ENCODE results near the gene HDAC3. TPM values are rescaled to one million over a fixed set of nuclear protein-coding genes. Genes with fewer than 3 reads are reported as not detected.

Gene HDAC3
- total RNA-seq, 2 experiments from 2014 or later: 83.6 to 85.4 TPM

GRCh38 chr5:141573489-141574121 lies 63.0 kb downstream of the HDAC3 start:
- ChIA-PET CTCF (ENCODE audit: unreplicated experiment) (no interaction called here), POLR2A (no interaction called here)
- BruUV-seq (replicated peaks): no TSS peak
- Histone ChIP-seq H3K9me3 (ENCODE audit: low read length) (no peaks in the 10 kb centered on the region), H3K4me2 (ENCODE audit: low read length) (no peak overlapping the region), H3K9me2 (ENCODE audit: insufficient read depth, low read length) (no peaks in the 10 kb centered on the region), H3K27ac (ENCODE audit: low read depth, low read length, poor library complexity, severe bottlenecking) (no peak overlapping the region), H3K4me3 (ENCODE audit: low read depth, low read length, poor library complexity, severe bottlenecking) (no peak overlapping the region), H3K4me1 (ENCODE audit: insufficient read depth, low read length, poor library complexity, severe bottlenecking) (peaks cover 6% of the 10 kb centered on the region), H3K36me3 (ENCODE audit: insufficient read depth, low read length) (peaks cover 93% of the 10 kb centered on the region), H3K79me2 (ENCODE audit: insufficient read depth, low read depth, low read length) (no peaks in the 10 kb centered on the region), H4K20me1 (ENCODE audit: insufficient read depth, low read length) (no peaks in the 10 kb centered on the region), H2AFZ (ENCODE audit: low read length) (no peak overlapping the region)
- TF ChIP-seq CTCF (conservative IDR thresholded peaks at IDR 0.05; ENCODE audit: low read length) (no peak), EZH2phosphoT487 (IDR thresholded peaks at IDR 0.05; ENCODE audit: borderline replicate concordance, low read depth, low read length) (no peak)
- intact Hi-C loops (cut with micrococcal nuclease; ENCODE audit: unreplicated experiment): no loop called here
- no peak for DNase-seq (ENCODE audit: low spot score)

Small RNAs within 50 kb of the gene (small RNA-seq; reads per million reads assigned to genes)
- not detected for gene RPS27AP10

Other genes with a start within 250 kb of the HDAC3 start
- gene PCDHGB4, start 249.2 kb downstream of the HDAC3 start, total RNA-seq (2014; rRNA removed; shearing (Covaris generic)): 8.7 and 9.3 TPM in 2 replicates
- 6.5 and 6.9 TPM in 2 replicates for gene PCDHGB4, start 249.2 kb downstream of the HDAC3 start, total RNA-seq (2022)
- gene PCDHGA8, start 244.2 kb downstream of the HDAC3 start, total RNA-seq (2014; rRNA removed; shearing (Covaris generic)): 5.0 and 5.3 TPM in 2 replicates
- 3.8 and 4.7 TPM in 2 replicates for gene PCDHGA8, start 244.2 kb downstream of the HDAC3 start, total RNA-seq (2022)
- 3.8 and 5.1 TPM in 2 replicates for gene PCDHGB5, start 238.9 kb downstream of the HDAC3 start, total RNA-seq (2014; rRNA removed; shearing (Covaris generic))
- 7.1 and 8.6 TPM in 2 replicates for gene PCDHGB5, start 238.9 kb downstream of the HDAC3 start, total RNA-seq (2022)
- gene PCDHGA9, start 234.1 kb downstream of the HDAC3 start, total RNA-seq (2014; rRNA removed; shearing (Covaris generic)): 3.7 and 5.9 TPM in 2 replicates
- gene PCDHGA9, start 234.1 kb downstream of the HDAC3 start, total RNA-seq (2022): 5.2 and 5.7 TPM in 2 replicates
- 3.2 and 4.7 TPM in 2 replicates for gene PCDHGB6, start 228.8 kb downstream of the HDAC3 start, total RNA-seq (2014; rRNA removed; shearing (Covaris generic))
- gene PCDHGB6, start 228.8 kb downstream of the HDAC3 start, total RNA-seq (2022): 4.1 and 4.5 TPM in 2 replicates
- gene PCDHGA10, start 223.9 kb downstream of the HDAC3 start, total RNA-seq (2014; rRNA removed; shearing (Covaris generic)): 2.7 and 4.9 TPM in 2 replicates
- 3.4 and 3.9 TPM in 2 replicates for gene PCDHGA10, start 223.9 kb downstream of the HDAC3 start, total RNA-seq (2022)
- gene PCDHGB7, start 219.2 kb downstream of the HDAC3 start, total RNA-seq (2014; rRNA removed; shearing (Covaris generic)): 3.3 and 3.9 TPM in 2 replicates
- gene PCDHGB7, start 219.2 kb downstream of the HDAC3 start, total RNA-seq (2022): 4.5 and 5.4 TPM in 2 replicates
- 4.8 and 6.8 TPM in 2 replicates for gene PCDHGA11, start 215.8 kb downstream of the HDAC3 start, total RNA-seq (2014; rRNA removed; shearing (Covaris generic))
- gene PCDHGA11, start 215.8 kb downstream of the HDAC3 start, total RNA-seq (2022): 3.4 and 4.1 TPM in 2 replicates
- 2.6 and 3.9 TPM in 2 replicates for gene PCDHGA12, start 206.3 kb downstream of the HDAC3 start, total RNA-seq (2014; rRNA removed; shearing (Covaris generic))
- 3.0 and 3.4 TPM in 2 replicates for gene PCDHGA12, start 206.3 kb downstream of the HDAC3 start, total RNA-seq (2022)
- gene PCDHGC3, start 160.9 kb downstream of the HDAC3 start, total RNA-seq (2014; rRNA removed; shearing (Covaris generic)): 20.4 and 27.2 TPM in 2 replicates
- 59.7 and 60.0 TPM in 2 replicates for gene PCDHGC3, start 160.9 kb downstream of the HDAC3 start, total RNA-seq (2022)
- gene PCDHGC4, start 151.8 kb downstream of the HDAC3 start, total RNA-seq (2014; rRNA removed; shearing (Covaris generic)): 6.3 and 8.4 TPM in 2 replicates
- 6.4 and 7.0 TPM in 2 replicates for gene PCDHGC4, start 151.8 kb downstream of the HDAC3 start, total RNA-seq (2022)
- 3.0 and 4.4 TPM in 2 replicates for gene PCDHGC5, start 147.8 kb downstream of the HDAC3 start, total RNA-seq (2014; rRNA removed; shearing (Covaris generic))
- gene PCDHGC5, start 147.8 kb downstream of the HDAC3 start, total RNA-seq (2022): 5.0 and 5.4 TPM in 2 replicates
- gene DIAPH1, start 17.8 kb downstream of the HDAC3 start, total RNA-seq (2014; rRNA removed; shearing (Covaris generic)): 64.9 and 78.8 TPM in 2 replicates
- 143 and 174 TPM in 2 replicates for gene DIAPH1, start 17.8 kb downstream of the HDAC3 start, total RNA-seq (2022)
- gene RELL2, start 148 bp upstream of the HDAC3 start, total RNA-seq (2014; rRNA removed; shearing (Covaris generic)): 28.0 and 29.8 TPM in 2 replicates
- gene RELL2, start 148 bp upstream of the HDAC3 start, total RNA-seq (2022): 37.9 and 43.1 TPM in 2 replicates
- 31.9 and 49.0 TPM in 2 replicates for gene FCHSD1, start 14.6 kb upstream of the HDAC3 start, total RNA-seq (2014; rRNA removed; shearing (Covaris generic))
- gene FCHSD1, start 14.6 kb upstream of the HDAC3 start, total RNA-seq (2022): 55.3 and 60.8 TPM in 2 replicates
- gene ARAP3, start 45.4 kb upstream of the HDAC3 start, total RNA-seq (2014; rRNA removed; shearing (Covaris generic)): not detected in 2 replicates
- gene ARAP3, start 45.4 kb upstream of the HDAC3 start, total RNA-seq (2022): not detected in 2 replicates
- not detected in 2 replicates for gene PCDH1, start 241.6 kb upstream of the HDAC3 start, total RNA-seq (2014; rRNA removed; shearing (Covaris generic))
- gene PCDH1, start 241.6 kb upstream of the HDAC3 start, total RNA-seq (2022): 0.41 TPM in 1 of 2 replicates, not detected in the other